SK-N-MC (cell line): Measurements from ENCODE around the gene SERTAD4.
A peak's percentile ranks its signal among the peaks of the same experiment; 100 is the strongest.

Source experiments
- DNase-seq: peaks from one replicate; pipeline ENCODE4 v3.0.0-alpha.2; 2011; ENCODE audit warnings: low read depth, low spot score
- H3K27ac ChIP-seq: fragments of 200-600 bp; sonication (generic); 2 replicates; pipeline ENCODE4 v1.5.1; 2016; ENCODE audit warnings: mixed run types
- H3K36me3 ChIP-seq: fragments of 200-600 bp; sonication (generic); 2 replicates; pipeline ENCODE4 v1.6.1; 2017; ENCODE audit warnings: antibody characterized with exemption, low read length, mixed read lengths; ENCODE audit not compliant: insufficient read depth
- H3K4me3 ChIP-seq: fragments of 200-600 bp; sonication (generic); 2 replicates; pipeline ENCODE4 v1.5.1; 2016
- H3K9ac ChIP-seq: fragments of 200-600 bp; sonication (generic); 2 replicates; pipeline ENCODE4 v1.8.0; 2017; ENCODE audit warnings: mixed run types, mixed read lengths; ENCODE audit not compliant: insufficient read length
- H3K9me3 ChIP-seq: fragments of 200-600 bp; sonication (generic); 2 replicates; pipeline ENCODE4 v1.6.1; 2017; ENCODE audit warnings: low read depth, mild to moderate bottlenecking, antibody characterized with exemption, low read length, moderate library complexity, mixed read lengths
- EZH2 ChIP-seq: fragments of 200-600 bp; sonication (generic); IDR thresholded peaks from one replicate; pipeline ENCODE4 v1.6.1; 2017; ENCODE audit warnings: antibody characterized with exemption
- FOXP2 ChIP-seq: optimal IDR thresholded peaks from 2 replicates; pipeline ENCODE3; 2011; ENCODE audit warnings: mild to moderate bottlenecking, moderate library complexity; ENCODE audit not compliant: insufficient read depth; ENCODE audit errors: extremely low read length, control extremely low read depth
- POLR2AphosphoS5 ChIP-seq: IDR thresholded peaks from 2 replicates; pipeline ENCODE4 v1.6.1; 2012; ENCODE audit warnings: mild to moderate bottlenecking, low read depth, low read length, borderline replicate concordance

The SERTAD4 gene

GRCh38 chr1:210250665-210250997 lies 18.0 kb downstream of the SERTAD4 start:
- no peak for DNase-seq
- H3K4me3 ChIP-seq, result peak overlapping the region; percentile 68
- H3K27ac ChIP-seq, result peak overlapping the region; percentile 67
- H3K9ac ChIP-seq, result no peak overlapping the region
- no peaks in the 10 kb centered on the region for H3K36me3 ChIP-seq
- no peaks in the 10 kb centered on the region for H3K9me3 ChIP-seq
- no peak for TF ChIP-seq EZH2
- no peak for TF ChIP-seq FOXP2
- TF ChIP-seq POLR2AphosphoS5, result no peak; the same call in 1 of the 2 replicates

GRCh38 chr1:210250998-210251679 lies 18.5 kb downstream of the SERTAD4 start:
- H3K27ac ChIP-seq, result peak overlapping the region; percentile 67
- no peak overlapping the region for H3K9ac ChIP-seq
- peak; percentile 45 for DNase-seq
- H3K9me3 ChIP-seq, result no peaks in the 10 kb centered on the region
- TF ChIP-seq FOXP2, result peak; percentile 16
- TF ChIP-seq POLR2AphosphoS5, result no peak; the same call in 1 of the 2 replicates
- TF ChIP-seq EZH2, result no peak
- H3K4me3 ChIP-seq, result peak overlapping the region; percentile 68
- no peaks in the 10 kb centered on the region for H3K36me3 ChIP-seq

GRCh38 chr1:210251680-210252490 lies 19.3 kb downstream of the SERTAD4 start:
- H3K9me3 ChIP-seq, result no peaks in the 10 kb centered on the region
- no peak for TF ChIP-seq POLR2AphosphoS5
- no peak for TF ChIP-seq FOXP2
- TF ChIP-seq EZH2, result no peak
- H3K36me3 ChIP-seq, result no peaks in the 10 kb centered on the region
- peak overlapping the region; percentile 68 for H3K4me3 ChIP-seq
- DNase-seq, result no peak
- no peak overlapping the region for H3K9ac ChIP-seq
- H3K27ac ChIP-seq, result no peak overlapping the region

GRCh38 chr1:210252621-210253051 lies 20.0 kb downstream of the SERTAD4 start:
- Histone ChIP-seq H3K9ac (no peak overlapping the region), H3K36me3 (no peaks in the 10 kb centered on the region), H3K9me3 (no peaks in the 10 kb centered on the region), H3K4me3 (no peak overlapping the region), H3K27ac (no peak overlapping the region)
- no peak for TF ChIP-seq FOXP2
- no peak for TF ChIP-seq EZH2
- TF ChIP-seq POLR2AphosphoS5, result no peak
- no peak for DNase-seq

- H3K36me3 ChIP-seq, result no peaks in the 10 kb centered on the region
- no peak overlapping the region for H3K27ac ChIP-seq
- DNase-seq, result no peak
- TF ChIP-seq EZH2 (no peak), POLR2AphosphoS5 (no peak), FOXP2 (no peak)
- no peak overlapping the region for H3K9ac ChIP-seq
- no peak overlapping the region for H3K4me3 ChIP-seq
- H3K9me3 ChIP-seq, result no peaks in the 10 kb centered on the region
These were observed 21.7 kb downstream of the SERTAD4 start for GRCh38 chr1:210254298-210254697.

- TF ChIP-seq FOXP2 (no peak), POLR2AphosphoS5 (no peak), EZH2 (no peak)
- Histone ChIP-seq H3K9me3 (no peaks in the 10 kb centered on the region), H3K9ac (no peak overlapping the region), H3K36me3 (no peaks in the 10 kb centered on the region), H3K27ac (no peak overlapping the region), H3K4me3 (no peak overlapping the region)
- no peak for DNase-seq
These were observed 25.3 kb downstream of the SERTAD4 start for GRCh38 chr1:210257698-210258529.

- Histone ChIP-seq H3K9ac (no peak overlapping the region), H3K4me3 (no peak overlapping the region), H3K36me3 (no peaks in the 10 kb centered on the region), H3K9me3 (no peaks in the 10 kb centered on the region), H3K27ac (no peak overlapping the region)
- TF ChIP-seq EZH2, result no peak
- no peak for TF ChIP-seq POLR2AphosphoS5
- TF ChIP-seq FOXP2, result no peak
- DNase-seq, result no peak
These were observed 27.0 kb downstream of the SERTAD4 start for GRCh38 chr1:210259561-210259960.

- TF ChIP-seq FOXP2, result no peak
- no peak for TF ChIP-seq EZH2
- TF ChIP-seq POLR2AphosphoS5, result no peak
These were observed 27.5 kb downstream of the SERTAD4 start for GRCh38 chr1:210260096-210260495.

More at GRCh38 chr1:210260096-210260495, 27.5 kb downstream of the SERTAD4 start:
- Histone ChIP-seq H3K36me3 (no peaks in the 10 kb centered on the region), H3K9ac (no peak overlapping the region), H3K27ac (no peak overlapping the region), H3K4me3 (no peak overlapping the region), H3K9me3 (no peaks in the 10 kb centered on the region)
- DNase-seq, result no peak
